GM21381 (cell line): ENCODE measurements around the gene RAB3C.

Experiments used
- ATAC-seq: cut with Tn5 transposase; IDR thresholded peaks from one replicate; pipeline ENCODE4 v1.9.1; 2021; ENCODE audit warnings: mild to moderate bottlenecking, moderate library complexity; ENCODE audit not compliant: unreplicated experiment

Gene RAB3C

DNA sequence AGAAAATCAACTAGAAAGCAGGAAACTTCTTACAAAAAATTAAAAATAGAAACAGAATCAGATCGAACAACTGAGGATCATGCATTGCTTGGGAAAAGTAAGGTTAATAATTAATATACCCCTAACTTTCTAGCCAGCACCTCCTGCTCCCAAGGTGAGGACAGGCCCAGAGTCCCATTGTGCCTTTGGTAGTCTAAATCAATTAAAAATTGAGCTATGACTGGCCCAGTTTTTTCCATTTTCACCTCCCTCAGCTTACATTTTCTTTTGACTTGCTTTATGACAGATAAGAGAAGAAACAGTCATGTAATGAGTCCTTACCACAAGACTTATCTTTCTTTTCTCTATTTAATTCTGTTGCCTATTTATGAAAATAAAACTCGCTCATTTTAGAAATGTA is 182.2 kb downstream of the RAB3C start:
- no peak for ATAC-seq

DNA sequence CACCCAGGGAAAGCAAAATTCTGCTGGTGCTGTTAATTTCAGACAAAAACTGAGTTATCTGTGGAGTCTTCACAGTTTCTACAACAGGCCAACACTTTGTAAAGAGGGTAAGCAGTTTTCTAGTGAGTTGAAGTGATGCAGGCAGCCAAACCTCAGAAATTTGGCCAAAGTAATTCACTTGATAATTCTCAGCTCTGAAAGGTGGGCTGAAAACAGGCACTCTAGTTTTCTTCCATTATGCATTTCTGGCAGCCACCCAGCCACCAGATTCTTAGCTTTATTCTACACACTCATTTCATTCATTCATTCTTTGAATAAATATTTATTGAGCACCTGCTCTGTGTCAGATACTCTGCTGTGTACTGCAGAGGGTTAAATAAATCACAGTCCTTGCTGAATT is 184.2 kb downstream of the RAB3C start:
- no peak for ATAC-seq

DNA sequence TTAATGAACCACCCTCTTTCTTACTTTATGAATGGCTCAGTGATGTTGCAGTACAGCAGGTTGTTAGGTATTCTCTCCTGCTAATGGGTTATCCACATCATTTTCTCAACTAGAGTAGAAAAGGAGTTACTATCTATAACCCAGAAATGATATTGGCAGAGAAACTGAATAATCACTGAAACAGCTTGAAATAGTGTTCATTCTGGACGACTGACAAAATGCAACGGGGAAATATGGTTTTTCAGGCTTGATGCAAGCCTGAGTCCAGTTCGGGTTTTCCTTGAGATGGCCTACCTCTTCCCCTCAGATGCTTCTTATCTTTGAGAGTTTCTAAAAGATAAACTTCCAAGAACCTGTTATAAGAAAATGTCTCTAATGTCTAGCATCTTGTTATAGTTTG is 187.3 kb downstream of the RAB3C start:
- ATAC-seq = no peak

DNA sequence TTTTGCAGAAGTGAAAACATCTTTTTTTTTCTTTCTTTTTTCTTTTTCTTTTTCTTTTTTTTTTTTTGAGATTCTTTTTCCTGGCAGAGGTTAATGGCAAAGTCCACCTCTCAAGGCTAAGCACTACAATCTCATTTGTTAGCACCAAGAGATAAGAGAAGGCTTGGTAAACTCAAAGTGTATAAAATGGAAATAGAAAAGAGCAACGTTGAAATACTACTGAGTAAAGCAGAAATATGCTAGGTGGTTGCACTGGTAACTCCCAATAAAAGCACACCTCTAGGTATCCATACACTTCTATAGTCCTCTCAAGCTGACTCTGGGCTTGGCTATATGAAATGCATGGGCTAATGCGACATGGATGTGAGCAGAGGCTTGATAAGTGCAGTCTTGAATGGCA is 188.9 kb downstream of the RAB3C start:
- ATAC-seq = no peak

DNA sequence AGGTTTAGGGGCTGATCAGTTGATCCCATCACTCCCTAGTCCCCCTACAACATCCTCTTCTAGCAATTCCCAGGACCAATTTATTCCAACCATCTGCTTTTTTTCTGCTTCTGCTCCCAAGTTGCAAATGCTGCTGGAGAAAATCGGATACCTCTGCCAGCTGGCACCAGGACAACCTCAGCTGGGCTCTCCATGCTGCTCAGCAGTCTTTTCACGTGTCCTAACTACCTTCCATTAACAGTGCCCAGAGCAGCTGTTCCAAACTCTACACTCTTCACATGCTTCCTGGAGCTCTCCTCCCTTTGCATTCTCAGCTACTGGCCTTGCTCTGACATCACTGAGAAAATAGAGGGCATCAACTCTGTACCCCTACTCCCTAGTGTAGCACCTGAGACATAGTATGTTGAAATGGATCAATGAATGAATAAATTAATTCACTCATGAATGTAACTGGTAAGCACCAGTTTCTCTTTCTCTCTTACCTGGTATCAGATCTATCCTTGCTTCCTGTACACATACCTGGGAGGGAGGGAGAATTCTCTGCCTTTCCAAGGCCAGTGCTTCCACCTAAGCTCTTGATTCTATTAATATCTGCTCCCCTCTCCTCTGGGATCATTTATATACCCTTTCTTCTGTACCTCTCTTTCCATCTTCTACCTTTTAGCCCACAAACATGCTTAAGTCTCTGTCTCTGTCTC is 191.0 kb downstream of the RAB3C start:
- no peak for ATAC-seq

DNA sequence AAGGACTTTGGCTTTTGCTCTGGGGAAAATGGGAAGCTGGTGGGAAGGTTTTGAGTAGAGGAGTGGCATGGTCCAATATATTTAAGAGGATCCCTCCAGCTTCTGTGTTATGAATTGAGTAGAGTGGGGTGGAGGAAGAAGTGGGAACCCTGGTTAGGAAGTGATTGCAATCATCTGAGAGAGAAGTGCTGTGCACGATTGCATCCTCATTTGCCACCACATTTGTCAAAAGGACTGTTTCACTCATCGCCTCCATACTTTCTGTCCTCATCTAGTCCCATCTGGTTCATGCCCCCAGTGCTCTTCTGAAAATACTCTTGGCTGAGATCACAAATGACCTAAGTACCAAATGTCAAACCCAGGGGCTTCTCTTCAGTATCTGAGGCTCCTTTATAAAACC is 192.1 kb downstream of the RAB3C start:
- no peak for ATAC-seq

DNA sequence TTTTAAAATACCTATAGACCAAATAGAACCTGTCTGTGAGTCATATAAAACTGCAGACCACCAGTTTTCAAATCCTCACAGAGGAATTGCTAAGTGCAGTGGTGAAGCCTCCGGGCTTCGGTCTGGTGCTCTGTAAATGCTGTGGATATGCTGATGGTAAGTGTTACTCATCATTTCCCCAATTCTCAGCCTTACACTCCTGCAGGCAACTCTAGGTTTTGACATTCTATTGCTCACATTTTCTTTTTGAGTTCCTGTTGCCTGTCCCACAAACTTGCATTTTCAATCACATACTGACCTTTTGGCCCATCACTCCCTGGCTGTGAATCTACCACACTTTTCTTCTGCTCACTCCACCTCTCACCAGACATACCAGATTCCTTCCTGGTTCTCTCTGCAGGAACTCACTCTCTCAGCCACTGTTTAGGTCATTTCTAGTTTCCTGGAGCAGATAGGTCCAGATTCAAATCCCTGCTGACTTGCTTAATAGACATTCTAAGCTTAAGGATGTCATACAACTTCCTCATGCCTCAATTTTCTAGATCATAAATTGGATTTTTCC is 192.9 kb downstream of the RAB3C start:
- peak; percentile 78 for ATAC-seq

DNA sequence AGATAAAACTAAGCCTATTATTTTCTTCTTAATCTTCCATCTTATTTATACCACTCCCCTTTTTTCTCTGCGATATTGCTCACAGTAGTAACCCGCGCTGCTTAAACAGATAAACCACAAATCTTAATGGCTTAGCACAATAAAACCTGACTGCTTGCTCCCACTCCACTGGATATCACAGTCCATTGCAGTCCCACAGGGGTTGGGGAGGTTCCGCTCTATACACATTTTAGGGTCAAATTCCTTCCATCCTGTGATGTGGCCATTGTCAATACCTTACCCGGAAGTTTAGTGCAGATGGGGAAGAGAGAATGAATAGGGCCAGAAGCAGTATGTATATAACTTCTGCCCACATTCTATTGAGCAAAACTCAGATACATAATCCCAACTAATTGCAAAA is 193.7 kb downstream of the RAB3C start:
- ATAC-seq = no peak

DNA sequence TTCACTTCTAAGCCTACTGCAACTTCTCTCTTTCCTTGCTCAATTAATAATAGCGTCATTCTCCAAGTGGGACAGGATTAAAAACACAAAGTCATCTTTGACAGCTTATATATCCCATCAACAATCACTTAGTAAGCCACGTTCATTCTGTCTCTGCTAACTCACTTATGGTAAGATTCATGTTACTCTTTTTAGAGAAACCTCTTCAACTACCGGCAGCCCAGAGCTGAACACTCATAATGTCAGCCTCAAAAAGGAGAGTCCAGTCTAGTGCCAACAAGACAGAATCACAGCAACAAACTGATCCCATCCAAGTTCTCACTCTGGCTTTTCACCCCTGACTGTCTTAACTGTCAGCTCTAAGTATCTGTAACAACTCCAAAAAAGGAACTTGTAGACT is 196.0 kb downstream of the RAB3C start:
- ATAC-seq = no peak

DNA sequence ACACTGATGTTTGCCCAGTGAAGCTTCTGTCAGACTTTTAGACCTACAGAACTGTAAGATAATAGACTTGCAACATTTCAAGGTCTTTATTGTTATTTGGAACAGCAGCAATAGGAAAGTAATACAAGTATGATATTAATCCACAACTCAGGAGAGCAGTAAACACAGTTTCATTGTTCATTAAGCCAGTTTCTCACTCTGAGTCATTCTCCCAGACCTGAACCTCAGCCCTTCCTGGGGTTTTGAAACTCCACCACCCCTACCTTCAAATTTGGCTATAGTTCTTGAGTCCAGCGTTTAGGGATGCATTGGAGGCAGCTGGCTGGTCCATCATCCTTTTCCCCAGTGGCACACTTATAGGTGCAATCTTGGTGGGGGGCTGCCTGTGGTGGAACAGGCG is 203.2 kb downstream of the RAB3C start:
- ATAC-seq = peak; percentile 84

DNA sequence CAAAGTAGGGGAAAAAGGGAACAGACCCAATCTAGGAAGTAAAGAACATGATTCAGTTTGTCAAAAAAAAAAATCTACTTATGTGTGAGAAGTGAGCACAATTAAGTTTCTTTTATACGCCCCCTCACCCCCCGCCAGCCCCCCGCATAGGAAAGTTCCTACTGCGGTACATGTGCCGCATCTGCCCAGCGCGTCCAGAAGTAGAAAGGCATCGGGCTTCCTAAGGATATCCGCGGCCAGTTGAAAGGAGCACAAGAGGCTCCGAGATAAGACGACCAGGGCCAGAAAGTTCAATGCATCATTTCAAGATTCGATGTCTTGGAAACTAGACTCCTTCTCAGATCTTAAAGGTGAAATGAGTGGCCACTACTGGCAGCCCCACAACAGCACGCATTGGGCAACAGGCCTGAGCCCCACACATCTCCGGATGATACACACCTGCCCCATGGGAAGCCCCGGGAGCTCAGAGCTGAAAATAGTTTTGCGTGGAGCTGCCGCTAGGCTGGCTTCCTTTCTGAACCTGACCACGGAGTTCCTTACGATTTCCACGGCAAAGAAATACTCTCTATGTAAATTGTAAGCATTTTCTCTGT is 203.9 kb downstream of the RAB3C start:
- no peak for ATAC-seq

DNA sequence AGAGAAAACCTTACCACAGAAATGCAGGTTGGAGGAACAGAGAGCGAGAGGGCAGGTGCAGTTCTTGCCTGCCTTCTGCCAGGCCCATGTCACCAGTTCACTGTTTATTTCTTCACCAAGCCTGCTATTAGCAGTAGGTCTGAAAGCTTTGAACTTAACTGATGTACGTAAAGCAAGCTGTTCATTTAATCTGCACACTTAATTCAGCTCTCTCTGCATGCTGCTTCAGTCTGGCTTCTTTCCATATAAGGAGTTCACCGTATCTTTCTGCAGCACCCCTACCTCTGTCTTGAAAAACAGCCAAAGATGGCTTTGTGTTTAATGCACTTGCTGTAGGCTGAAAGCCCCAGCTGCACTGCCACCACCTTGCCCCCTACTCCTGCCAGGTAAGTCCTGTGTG is 205.1 kb downstream of the RAB3C start:
- no peak for ATAC-seq

DNA sequence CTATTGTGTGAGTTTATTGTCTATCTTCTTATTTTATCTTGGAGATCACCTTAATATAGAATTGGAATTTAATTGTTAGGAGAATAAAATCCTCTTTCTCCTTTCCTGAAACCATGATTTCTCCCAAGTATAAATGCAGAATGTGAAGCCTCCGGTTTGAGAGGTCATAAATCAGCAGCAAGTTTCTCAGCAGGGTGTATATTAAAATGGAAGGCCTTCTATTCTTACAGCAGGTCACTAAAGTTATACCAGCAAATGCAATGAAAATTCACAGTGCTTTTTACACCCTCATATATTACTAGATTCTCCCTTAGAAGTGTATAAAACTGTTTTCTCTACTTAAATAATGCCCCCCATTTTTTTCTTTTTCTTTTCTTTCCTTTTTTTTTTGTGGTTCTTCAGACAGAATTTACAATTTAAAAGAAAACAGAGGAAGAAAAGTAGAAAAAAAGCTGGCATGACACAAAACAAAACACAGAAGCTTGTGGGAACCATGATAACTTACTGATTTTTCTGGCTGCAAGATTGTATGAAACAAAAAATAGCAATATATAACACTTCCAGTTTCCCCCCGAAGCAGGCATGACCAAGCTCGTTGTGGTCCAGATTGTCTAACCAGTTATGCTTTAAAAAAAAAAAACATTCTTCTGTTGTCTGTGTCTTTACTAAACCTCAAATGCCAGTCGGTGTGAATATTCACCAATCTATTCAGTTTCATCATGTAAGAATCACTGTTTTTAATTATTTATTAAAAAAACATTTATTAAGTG is 211.2 kb downstream of the RAB3C start:
- no peak for ATAC-seq

DNA sequence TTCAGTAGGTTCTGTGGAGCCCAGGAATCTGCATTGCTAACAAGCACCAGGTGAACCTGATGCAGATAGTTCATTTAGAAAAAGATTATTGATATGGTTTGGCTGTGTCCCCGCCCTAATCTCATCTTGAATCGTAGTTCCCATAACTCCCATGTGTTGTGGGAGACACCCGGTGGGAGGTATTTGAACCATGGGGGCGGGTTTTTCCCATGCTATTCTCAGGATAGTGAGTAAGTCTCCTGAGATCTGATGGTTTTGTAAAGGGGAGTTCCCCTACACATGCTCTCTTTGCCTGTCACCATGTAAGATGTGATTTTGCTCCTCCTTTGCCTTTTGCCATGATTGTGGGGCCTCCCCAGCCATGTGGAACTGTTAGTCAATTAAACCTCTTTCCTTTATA is 212.0 kb downstream of the RAB3C start:
- ATAC-seq = no peak

DNA sequence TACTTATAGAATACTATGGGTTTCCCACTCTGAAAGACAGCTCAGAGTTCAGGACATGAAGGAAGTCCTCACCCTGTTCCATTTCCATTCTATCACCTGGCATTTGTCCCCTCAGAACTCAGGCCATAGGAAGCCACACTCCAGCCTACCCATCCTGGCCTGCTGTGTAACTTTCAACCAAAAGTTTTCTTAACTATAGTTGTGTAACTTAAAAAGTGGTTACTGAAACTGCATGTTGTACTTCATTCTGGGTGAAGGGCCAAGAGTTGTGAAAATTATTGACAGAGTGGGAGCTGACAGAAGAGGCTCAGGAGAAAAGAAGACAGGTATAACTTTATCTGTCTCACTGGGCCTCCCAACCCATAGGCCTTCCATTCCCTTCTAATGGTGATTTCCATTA is 212.5 kb downstream of the RAB3C start:
- no peak for ATAC-seq

DNA sequence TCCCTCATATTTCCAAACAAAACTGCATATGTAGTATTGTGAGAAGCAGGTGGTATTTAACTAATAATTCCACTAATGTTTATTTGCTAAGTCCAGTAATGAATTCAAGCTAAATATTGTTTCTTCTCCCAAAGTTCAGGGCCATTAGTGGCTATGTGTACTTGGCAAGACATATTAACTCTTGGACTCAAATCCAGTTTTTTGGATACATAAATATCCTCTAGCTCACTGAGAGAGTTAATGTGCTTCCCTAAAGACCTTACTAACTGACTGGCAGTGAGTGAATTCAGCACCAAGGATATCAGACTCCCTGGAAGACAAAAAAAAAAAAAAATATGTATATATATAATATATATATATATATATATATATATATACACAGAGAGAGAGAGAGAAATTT is 214.1 kb downstream of the RAB3C start:
- no peak for ATAC-seq

DNA sequence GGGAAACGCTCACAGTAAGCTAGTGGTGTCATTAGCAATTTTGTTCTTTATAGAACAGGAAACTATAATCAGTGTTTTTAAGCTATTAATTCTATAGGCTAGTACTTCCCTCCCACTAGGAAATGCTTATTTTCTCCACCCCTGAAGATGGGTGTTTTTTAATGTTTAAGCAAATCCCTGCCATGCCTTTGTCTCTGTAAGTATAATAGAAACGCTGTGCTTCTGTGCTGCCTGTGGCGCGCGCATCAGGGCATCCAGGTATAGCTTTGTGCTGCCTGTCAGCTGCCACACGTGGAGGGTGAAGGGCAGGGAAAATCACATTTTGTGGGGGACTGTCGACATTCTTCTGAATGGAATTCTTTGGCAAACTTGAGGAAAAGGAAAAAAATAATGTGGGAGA is 217.5 kb downstream of the RAB3C start:
- no peak for ATAC-seq

DNA sequence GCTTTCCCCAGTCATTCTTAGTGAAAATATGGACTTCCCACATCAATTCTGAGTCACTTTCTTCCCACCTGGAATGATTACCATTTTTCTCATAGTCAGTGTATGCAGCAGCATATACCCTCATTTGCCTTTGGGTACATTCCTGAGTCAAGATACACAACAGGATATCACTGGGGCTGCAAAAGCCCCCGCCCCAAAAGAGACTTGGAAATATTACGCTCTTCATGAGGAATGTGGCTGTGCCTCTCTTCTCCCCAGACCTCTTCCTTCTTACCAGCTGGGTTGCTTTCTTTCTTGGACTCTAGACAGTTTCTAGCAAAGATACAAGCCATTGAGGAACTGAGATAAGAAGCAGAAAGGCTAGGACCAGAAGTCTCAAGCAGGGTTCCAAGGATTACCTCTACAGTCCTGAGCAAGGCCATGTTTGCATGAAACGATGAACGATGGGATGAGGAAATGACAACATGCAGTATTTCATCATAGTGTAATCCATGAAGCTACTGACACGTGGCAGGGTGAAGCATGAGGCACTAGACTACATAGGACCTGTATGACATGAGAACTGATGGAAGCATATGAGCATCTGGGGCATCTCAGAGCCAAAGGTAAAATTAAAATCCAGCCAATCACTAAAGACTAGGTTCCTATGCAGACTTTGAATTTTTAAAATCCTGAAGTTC is 218.1 kb downstream of the RAB3C start:
- ATAC-seq = no peak

DNA sequence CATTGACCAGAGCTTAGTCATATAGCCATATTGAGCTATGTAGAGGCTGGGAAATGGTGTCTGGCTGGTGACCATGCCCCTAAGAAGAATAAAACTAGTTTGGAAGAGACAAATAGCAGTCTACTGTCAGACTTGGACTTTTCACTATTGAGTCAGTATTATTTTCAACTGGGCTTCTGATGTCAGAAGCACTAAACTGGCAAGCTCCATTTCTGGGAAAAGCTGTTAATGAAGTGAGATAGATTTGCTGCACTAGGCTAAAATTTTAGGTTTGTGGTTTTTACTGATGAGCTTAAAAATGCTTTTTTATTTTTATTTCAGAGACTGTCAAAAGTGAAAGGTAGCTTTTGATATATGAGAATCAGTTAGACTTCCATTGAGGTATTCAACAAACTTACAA is 220.2 kb downstream of the RAB3C start:
- no peak for ATAC-seq

DNA sequence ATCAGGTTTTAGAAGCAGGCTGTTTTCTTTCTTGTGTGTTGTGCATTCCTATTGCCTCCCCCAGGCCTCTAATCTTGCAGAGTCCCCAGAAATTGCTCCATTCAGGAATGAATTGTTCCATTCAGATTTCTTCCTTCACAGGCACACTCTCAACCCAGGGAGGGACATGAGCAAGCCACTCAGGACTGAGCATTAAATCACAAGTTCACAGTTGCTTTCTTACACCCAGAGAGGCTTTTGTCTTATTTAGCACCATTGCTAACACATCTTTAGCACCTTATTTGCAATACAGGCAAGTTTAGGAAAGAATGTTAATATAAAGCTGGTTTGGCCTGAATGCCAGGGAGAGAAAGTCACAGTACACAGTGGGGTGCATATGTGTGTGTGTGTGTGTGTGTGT is 221.4 kb downstream of the RAB3C start:
- no peak for ATAC-seq

DNA sequence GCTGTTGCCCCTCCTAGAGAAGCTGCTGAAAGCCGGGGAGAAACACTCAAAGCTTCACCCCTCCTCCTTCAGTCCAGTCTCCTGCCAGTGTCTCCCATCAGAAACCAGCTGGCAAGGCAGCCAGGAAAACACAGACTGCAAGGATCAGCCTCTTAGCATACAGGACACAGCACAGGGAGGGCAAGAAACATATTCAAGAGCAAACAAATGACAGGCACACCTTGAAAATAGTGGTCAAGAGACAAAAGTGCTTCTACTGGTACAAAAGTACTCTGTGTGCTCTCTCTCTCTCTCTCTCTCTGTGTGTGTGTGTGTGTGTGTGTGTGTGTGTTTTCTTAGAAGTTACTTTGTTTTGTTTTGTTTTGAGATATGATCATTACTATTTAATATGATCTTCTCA is 227.2 kb downstream of the RAB3C start:
- ATAC-seq = no peak
